Measurements from ENCODE around the gene EEF2K.
"Not testable (repeated sequence)": the region's sequence is repeated elsewhere in the genome, so short reads cannot be mapped to it uniquely, and the experiment has no call there.

Gene EEF2K

GRCh38 chr16:22213236-22213635 is 7.2 kb downstream of the EEF2K start:
- no peak for DNase-seq (ENCODE audit: low read depth)
- no peak overlapping the region for H3K4me3 ChIP-seq (ENCODE audit: low read depth, low read length)
- no peak for TF ChIP-seq CTCF (IDR thresholded peaks at IDR 0.05; ENCODE audit: insufficient read depth, low read depth, low read length, missing control alignments)

DNA sequence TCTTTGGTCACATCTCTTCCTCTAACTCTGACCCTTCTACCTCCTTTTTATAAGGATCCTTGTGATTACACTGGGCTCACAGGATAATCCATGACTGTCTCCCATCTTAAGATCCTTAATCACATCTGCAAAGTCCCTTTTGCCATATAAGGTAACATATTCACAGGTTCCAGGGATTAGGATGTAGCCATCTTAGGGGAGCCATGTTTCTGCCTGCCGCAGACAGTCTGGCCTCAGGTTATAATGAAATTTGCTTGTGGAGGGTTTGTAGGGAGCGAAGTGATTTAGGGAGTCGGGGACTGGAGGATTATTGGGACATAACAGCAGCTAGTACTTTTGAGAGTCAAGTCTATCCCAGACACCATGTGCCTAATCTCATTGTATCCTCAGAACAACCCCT is 7.7 kb downstream of the EEF2K start:
- DNase-seq (ENCODE audit: low read depth) = no peak
- TF ChIP-seq CTCF (IDR thresholded peaks at IDR 0.05; ENCODE audit: insufficient read depth, low read depth, low read length, missing control alignments) = no peak
- H3K4me3 ChIP-seq (ENCODE audit: low read depth, low read length) = no peak overlapping the region

DNA sequence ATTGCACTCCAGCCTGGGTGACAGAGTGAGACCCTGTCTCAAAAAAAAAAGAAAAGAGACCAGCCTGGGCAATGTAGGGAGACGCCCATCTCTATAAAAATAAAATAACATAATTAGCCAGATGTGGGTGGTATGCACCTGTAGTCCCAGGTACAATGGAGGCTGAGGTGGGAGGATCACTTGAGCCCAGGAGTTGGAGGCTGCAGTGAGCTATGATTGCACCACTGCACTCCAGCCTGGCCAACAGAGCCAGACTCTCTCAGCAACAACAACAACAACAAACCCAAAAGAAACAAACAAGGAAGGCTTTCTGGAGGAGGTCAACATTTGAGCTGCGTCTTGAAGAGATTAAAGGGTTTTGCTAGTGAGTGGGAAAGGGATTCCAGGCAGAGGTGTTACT is 8.3 kb downstream of the EEF2K start:
- TF ChIP-seq CTCF (IDR thresholded peaks at IDR 0.05; ENCODE audit: insufficient read depth, low read depth, low read length, missing control alignments) = no peak
- DNase-seq (ENCODE audit: low read depth) = no peak
- no peak overlapping the region for H3K4me3 ChIP-seq (ENCODE audit: low read depth, low read length)

- no peak for TF ChIP-seq CTCF (IDR thresholded peaks at IDR 0.05; ENCODE audit: insufficient read depth, low read depth, low read length, missing control alignments)
- no peak overlapping the region for H3K4me3 ChIP-seq (ENCODE audit: low read depth, low read length)
- DNase-seq (ENCODE audit: low read depth) = no peak
Observed at GRCh38 chr16:22214889-22215288, 8.8 kb downstream of the EEF2K start.

- DNase-seq (ENCODE audit: low read depth) = no peak
- H3K4me3 ChIP-seq (ENCODE audit: low read depth, low read length) = no peak overlapping the region
- TF ChIP-seq CTCF (IDR thresholded peaks at IDR 0.05; ENCODE audit: insufficient read depth, low read depth, low read length, missing control alignments) = no peak
Observed at GRCh38 chr16:22216191-22216831, 10.2 kb downstream of the EEF2K start.

GRCh38 chr16:22216832-22217225 is 10.8 kb downstream of the EEF2K start:
- not testable (repeated sequence) for DNase-seq (ENCODE audit: low read depth); H3K4me3 ChIP-seq (ENCODE audit: low read depth, low read length)

GRCh38 chr16:22217890-22218730 is 12.0 kb downstream of the EEF2K start:
- DNase-seq (ENCODE audit: low read depth) = peak; percentile 85
- peak overlapping the region; percentile 17 for H3K4me3 ChIP-seq (ENCODE audit: low read depth, low read length)
- no peak for TF ChIP-seq CTCF (IDR thresholded peaks at IDR 0.05; ENCODE audit: insufficient read depth, low read depth, low read length, missing control alignments)
